Measurements from ENCODE around the gene PTPDC1.

DNA sequence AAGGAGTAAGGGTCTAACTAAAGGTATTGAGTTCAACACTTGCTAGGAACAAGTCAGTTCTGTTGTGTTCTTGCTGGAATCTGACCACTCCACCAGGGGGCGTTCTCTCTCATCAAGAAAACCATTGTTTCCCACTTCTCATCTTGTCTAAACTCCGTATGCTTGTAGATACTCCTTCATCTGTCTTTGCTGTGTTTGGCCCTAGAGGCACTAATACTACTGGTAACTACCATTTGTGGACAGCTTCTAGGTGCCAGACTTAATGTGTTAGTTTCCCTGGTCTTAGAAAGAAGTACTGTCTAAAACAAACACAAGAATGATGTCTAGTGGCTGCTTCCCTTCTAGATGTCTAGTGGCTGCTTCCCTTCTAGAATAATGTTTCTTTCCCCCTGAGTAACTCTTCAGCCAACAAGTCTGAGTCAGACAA is 18.7 kb upstream of the PTPDC1 start:
- TF ChIP-seq, protein P1, sequence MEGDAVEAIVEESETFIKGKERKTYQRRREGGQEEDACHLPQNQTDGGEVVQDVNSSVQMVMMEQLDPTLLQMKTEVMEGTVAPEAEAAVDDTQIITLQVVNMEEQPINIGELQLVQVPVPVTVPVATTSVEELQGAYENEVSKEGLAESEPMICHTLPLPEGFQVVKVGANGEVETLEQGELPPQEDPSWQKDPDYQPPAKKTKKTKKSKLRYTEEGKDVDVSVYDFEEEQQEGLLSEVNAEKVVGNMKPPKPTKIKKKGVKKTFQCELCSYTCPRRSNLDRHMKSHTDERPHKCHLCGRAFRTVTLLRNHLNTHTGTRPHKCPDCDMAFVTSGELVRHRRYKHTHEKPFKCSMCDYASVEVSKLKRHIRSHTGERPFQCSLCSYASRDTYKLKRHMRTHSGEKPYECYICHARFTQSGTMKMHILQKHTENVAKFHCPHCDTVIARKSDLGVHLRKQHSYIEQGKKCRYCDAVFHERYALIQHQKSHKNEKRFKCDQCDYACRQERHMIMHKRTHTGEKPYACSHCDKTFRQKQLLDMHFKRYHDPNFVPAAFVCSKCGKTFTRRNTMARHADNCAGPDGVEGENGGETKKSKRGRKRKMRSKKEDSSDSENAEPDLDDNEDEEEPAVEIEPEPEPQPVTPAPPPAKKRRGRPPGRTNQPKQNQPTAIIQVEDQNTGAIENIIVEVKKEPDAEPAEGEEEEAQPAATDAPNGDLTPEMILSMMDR (conservative IDR thresholded peaks at IDR 0.05; ENCODE audit: low read depth, low read length) = peak; percentile 89
- TF ChIP-seq EZH2 (IDR thresholded peaks at IDR 0.05; ENCODE audit: low read length, unreplicated experiment) = no peak
